ENCODE data around the gene IL26.
"Not testable (repeated sequence)": the region's sequence is repeated elsewhere in the genome, so short reads cannot be mapped to it uniquely, and the experiment has no call there.

IL26 gene

DNA sequence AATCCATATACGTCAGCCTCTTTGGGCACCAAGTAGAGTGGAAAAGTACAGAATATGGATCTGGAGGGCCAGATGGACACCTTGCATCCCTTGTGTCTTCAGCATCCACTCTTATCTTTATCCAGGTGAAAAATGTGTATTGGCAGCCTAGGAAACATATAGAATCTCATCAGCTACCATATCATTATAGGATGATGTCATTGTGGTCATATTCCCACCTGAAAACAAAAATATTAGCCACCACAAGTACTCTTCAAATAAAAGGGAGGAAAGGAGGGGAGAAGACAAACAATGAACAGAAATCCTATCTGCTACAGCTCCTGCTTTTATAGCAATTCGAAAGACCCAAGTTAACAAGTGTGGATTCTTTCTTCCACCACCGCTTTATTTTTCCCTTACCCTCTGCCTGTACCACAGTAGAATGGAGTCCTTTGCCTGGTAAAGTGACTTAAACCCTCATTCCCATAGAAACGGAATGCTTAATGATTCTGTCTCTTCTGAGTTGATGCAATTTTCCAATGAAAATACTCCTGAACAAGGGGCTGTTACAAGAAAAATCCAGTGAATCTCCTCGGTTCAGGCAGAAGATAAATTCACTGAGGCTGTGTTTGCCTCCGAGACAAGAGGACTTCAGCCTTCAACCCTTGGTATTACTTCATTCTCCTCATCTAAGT, 13.8 kb upstream of the IL26 start:
- no peak for DNase-seq (ENCODE audit: low read depth)

DNA sequence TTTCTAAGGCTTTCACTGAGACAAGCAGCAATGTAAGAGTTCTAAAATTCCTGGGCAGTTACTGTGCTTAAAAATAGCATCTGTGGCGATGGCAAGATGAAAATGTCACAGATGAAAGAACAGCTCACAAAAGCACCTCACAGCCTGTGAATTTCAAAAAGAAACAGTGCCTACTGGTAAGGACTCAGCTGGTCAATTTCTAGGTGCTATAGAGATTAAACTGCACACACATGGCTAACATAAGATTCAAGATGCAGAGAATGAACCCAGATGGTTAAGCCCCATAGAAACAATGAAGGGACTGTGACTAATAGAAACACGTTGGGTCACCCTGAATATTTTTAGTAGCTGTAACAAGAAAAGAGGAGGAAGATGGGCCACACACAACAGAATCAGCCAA, 12.0 kb upstream of the IL26 start:
- no peak for DNase-seq (ENCODE audit: low read depth)

DNA sequence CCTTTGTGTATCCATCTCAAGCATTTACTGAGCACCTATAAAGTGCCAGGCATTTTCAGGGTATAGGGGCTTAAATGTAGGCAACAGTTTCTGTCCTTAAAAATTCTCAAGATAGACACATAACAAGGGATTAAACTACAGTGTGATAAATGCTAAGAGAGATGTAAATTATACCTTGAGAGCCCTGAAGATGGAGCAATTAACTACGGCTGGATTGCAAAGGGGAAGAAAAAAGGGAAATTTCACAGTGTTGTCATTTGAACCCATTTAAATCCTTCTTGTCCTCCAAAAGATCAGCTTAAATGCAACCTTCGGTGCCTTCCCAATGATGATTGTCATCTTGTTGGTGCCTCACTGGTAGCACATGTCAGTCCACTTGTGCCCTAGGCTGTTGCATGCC, 11.5 kb upstream of the IL26 start:
- DNase-seq (ENCODE audit: low read depth), result no peak

DNA sequence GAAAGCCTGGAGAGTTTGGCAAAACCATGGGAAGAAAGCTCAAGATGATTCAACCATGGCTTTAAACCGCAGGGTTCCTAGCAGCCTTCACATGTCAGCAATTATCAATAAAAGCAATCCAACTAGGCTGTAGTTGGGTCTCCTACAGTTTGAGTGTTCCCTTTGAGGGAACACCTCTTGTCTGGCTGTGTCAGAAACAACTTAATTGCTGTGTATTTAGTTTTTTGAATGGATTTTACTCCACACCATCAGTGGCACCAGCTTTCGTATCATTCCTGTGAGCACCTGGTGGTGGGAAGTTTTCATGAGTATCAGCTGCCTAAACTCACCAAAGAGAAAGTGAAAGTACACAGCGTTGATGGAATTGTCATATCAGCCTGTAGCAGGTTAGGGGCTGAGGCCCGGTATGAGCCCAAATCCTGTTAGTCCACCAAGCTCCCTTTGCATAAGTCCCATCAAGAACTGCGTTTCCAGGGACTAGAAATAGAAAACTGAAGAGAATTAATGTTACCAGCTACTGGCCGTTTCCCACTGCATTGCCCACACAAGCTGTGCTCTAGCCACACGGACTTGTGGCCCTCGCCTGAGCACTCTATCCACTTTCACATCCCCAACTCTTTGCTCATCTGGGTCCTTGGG, 10.9 kb upstream of the IL26 start:
- no peak for DNase-seq (ENCODE audit: low read depth)

- DNase-seq (ENCODE audit: low read depth), result no peak
Measured at GRCh38 chr12:68235576-68235975, 10.0 kb upstream of the IL26 start.

DNA sequence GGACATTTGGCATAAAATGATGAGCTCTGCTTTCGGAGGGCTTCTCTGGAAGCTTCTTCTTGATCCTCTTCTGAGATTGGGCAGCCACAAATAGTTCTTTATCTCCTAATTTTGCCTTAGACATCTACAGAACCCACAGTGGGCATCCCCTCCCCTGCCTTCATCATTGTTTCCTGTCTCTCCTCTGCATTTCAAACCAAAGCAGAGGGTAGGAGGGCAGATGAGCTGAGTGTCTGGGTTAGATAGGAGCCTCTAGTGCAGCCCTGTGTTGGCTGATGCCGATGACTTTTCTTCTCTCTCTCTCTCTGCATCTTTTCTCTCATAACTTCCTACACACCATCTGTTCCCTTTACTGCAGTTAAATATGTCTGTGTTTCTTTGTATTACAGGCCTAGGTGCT, 8.5 kb upstream of the IL26 start:
- no peak for DNase-seq (ENCODE audit: low read depth)

GRCh38 chr12:68233498-68233897, 7.9 kb upstream of the IL26 start:
- no peak for DNase-seq (ENCODE audit: low read depth)

- no peak for DNase-seq (ENCODE audit: low read depth)
Measured at GRCh38 chr12:68231691-68232090, 6.1 kb upstream of the IL26 start.

GRCh38 chr12:68231229-68231628, 5.6 kb upstream of the IL26 start:
- no peak for DNase-seq (ENCODE audit: low read depth)

DNA sequence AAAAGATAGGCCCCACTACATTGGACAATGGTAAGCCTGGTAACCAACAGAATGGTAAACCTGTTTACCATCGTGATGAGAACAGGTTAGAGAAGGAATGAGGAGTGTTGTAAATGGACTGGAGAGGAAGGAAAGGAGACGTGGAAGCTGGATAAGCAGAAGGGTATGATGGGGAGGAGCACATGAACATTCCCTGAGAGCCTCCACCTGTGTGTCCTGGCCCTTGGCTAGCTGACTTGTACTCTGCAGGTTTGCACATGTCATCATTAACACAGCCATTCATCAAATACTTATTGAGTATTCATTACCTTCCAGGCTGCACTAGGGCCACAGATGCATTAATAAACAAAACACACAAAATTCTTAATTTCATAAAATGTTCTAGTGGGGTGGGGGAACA, 4.3 kb upstream of the IL26 start:
- DNase-seq (ENCODE audit: low read depth), result no peak

DNA sequence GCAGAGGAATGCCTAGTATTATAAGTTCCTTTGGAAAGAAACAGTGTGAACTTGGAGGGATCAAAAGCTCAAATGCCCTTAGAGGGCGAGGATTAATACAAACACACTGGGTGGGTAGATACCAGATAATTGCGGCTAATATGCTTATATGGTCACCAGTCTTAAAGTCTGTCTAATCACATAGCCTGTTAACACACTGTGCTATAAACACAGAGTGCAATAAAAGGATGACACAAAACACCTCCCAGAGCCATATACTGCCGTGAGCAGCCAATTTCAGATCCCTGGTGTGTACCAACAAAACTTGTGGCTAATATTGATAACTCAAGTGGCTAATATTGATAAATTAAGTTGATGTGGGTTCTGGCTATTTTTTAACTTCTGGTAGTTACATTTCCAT, 1.7 kb upstream of the IL26 start:
- no peak for DNase-seq (ENCODE audit: low read depth)

GRCh38 chr12:68224613-68225285, 861 bp downstream of the IL26 start:
- peak; percentile 28 for DNase-seq (ENCODE audit: low read depth)

DNA sequence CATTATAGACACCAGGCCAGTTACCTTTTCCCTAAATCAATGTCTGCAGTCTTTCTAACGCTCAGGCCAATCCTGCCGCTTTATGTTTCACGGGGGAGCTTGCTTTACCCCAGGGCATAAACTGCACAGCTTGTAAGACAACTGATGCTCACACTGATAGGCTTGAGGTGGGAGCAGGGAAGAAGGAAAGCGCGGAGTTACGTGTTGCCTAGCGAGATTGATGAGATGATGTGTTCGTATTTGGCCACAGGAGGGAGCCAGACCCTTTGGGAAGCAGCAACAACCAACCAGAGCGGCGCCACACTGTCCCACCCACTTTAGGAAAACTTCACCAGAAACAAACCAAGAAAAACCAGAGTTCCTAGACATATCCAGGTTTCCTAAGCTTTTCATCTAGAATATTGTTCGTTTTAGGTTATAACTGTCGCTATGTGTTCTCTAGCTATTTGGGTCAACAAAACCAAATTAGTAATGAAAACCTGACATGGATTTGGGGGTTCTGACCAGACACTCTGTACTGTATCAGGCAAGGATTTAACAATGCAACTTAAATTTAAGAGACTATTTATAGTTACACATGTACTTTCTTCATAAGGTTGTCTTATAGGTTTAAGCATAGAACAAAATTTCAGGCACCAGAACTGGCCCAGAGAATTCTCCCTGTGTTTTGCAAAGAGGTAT, 2.4 kb downstream of the IL26 start:
- peak; percentile 73 for DNase-seq (ENCODE audit: low read depth)

DNA sequence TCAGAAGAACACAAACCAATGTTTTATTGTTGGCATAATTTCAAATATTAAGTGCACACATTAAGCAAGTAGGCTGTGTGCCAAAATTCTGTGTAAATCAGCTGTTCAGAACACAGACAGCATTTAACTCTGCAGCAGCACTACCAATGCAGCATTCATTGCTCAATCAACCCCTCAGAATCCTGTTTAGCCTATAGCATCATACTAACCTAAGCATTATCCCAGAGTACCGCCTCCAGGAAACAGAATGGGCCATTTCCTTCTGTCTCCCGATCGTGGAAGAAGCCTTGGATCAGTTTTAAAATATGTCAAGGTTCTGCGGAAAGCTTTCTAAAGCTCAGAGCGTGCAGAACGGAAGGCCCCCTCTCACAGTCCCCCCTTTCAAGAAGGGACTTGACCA, 3.3 kb downstream of the IL26 start:
- DNase-seq (ENCODE audit: low read depth), result no peak

GRCh38 chr12:68221497-68221896, 4.1 kb downstream of the IL26 start:
- DNase-seq (ENCODE audit: low read depth), result no peak

- DNase-seq (ENCODE audit: low read depth), result no peak
Measured at GRCh38 chr12:68210875-68211274, 14.7 kb downstream of the IL26 start.

GRCh38 chr12:68209048-68209728, 16.4 kb downstream of the IL26 start:
- not testable (repeated sequence) for DNase-seq (ENCODE audit: low read depth)

- DNase-seq (ENCODE audit: low read depth), result no peak
Measured at GRCh38 chr12:68207276-68207675, 18.3 kb downstream of the IL26 start.

GRCh38 chr12:68206446-68206845, 19.2 kb downstream of the IL26 start:
- no peak for DNase-seq (ENCODE audit: low read depth)

- no peak for DNase-seq (ENCODE audit: low read depth)
Measured at GRCh38 chr12:68203460-68203875, 22.1 kb downstream of the IL26 start.

DNA sequence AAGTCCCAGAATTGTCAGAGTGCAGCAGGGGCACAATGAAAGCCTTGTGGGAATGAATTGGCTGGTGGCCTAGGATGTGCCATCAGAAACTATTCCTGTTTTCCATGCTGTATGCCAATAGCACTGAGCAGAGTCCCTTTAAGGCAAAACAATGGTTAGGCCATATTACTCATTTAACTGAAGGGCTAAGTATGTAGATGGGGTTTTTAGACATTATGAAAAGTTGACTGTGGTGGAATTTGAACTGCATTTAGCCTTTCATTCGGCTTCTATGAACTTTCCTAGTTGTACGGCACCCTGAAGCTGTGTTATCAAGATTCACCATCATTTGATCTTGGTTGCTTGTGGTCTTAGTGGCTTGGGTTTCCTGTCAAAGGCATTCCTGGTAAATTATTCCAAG, 24.8 kb downstream of the IL26 start:
- no peak for DNase-seq (ENCODE audit: low read depth)

DNA sequence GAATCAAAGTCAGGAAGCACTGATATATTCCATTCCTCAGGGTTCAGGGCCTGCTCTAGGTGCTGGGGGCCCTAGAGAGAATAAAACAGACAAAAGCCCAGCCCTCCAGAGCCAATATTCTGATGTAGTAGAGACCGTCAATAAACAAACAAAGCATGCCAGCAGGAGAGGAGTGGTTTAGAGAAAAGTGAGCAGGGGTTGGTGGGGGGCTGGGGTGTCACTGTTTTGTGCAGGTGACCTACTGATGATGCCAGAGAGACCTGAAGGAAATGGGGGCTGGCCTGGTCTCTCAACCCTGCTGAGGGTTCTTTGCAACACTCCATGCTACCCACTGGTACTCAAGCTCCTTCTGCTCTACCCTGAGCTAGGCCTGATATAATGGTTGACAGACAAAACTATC, 26.5 kb downstream of the IL26 start:
- no peak for DNase-seq (ENCODE audit: low read depth)

All from GM04504 (cell line).